Measurements from ENCODE around the gene ATG14.

The ATG14 gene

DNA sequence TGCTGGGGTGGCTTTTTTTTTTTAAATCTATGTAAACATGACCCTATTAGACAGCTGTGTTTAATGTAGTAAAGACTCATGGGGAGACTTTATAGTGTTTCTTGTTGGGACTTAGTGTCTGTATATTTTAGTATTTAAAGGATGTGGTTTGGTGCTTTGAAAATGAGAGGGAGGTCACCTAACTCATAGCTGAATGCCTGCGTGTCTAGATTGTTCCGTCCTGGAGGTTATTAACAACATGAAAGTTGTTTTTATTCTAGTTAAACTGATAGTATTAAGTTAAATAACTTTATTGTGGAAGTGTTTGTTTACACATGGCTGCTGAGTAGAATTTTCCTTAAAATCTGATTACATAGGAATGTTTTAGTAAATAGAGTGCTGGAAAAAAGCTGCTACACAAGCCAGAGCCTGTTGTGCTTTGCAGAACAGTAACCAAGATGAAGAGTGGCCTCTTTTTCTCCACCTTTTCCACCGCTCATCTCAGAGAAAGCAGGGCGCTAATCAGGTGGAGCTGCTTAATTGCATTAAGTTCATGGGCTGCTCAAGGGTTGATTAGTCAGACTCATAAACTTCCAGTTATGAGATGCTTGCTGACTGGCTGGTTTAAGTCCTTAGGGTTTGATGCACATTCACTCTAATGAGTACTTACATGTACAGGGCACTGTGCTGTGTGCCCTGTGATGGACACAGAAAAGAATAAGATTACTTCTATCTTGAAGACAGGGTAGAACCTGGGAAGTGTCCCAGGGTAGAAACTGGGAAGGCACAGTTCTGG, 77.7 kb downstream of the ATG14 start:
- TF ChIP-seq, protein P1, sequence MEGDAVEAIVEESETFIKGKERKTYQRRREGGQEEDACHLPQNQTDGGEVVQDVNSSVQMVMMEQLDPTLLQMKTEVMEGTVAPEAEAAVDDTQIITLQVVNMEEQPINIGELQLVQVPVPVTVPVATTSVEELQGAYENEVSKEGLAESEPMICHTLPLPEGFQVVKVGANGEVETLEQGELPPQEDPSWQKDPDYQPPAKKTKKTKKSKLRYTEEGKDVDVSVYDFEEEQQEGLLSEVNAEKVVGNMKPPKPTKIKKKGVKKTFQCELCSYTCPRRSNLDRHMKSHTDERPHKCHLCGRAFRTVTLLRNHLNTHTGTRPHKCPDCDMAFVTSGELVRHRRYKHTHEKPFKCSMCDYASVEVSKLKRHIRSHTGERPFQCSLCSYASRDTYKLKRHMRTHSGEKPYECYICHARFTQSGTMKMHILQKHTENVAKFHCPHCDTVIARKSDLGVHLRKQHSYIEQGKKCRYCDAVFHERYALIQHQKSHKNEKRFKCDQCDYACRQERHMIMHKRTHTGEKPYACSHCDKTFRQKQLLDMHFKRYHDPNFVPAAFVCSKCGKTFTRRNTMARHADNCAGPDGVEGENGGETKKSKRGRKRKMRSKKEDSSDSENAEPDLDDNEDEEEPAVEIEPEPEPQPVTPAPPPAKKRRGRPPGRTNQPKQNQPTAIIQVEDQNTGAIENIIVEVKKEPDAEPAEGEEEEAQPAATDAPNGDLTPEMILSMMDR (IDR thresholded peaks at IDR 0.05; ENCODE audit: control insufficient read depth, insufficient read depth, low read depth, low read length, missing control alignments) = no peak
- no peak for DNase-seq (ENCODE audit: low read depth)
- no peak overlapping the region for H3K4me3 ChIP-seq (ENCODE audit: control insufficient read depth, low read depth, low read length)

DNA sequence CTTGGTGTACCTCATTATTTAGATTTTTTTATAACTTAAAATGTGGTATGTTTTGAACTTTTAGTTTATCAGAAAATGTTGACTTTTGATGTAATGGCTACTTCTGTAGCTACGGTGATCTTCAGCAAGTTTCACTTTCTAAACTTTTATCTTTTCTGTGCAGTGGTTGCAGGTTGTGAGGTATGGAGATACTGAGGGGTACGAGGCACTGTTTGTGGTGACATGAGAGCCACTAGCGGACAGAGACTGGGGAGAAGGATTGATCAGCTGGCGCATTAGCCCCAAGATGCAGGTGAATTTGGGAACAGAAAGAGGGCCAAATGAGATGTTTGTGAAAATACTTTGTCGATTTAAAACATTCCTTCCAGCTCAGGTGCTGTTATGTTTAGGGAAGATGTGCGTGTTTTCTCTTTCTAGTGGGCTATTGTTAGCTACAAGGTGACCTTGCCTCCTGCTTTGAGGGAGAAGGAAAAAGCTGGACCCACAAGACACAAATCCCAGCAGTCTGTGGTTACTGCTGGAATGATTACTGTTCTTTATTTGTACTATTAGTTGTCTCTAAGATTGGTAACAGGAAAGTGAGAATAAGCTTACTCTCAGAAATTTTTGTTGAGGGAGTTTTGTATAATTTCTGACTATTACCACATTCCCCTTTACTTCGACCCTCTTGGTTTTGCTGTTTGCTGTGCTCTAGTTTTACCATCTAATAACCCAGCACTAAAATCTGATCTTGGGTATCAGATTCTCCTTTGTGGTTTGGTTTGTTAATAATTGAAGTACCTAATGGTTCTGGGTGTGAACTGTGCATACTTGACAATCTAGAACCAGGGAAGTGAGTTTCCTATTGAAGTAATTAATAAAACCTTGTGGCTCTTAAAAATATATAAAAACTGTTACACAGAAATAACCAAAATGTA, 78.7 kb downstream of the ATG14 start:
- TF ChIP-seq, protein P1 (IDR thresholded peaks at IDR 0.05; ENCODE audit: control insufficient read depth, insufficient read depth, low read depth, low read length, missing control alignments) = no peak
- no peak overlapping the region for H3K4me3 ChIP-seq (ENCODE audit: control insufficient read depth, low read depth, low read length)
- DNase-seq (ENCODE audit: low read depth) = no peak

DNA sequence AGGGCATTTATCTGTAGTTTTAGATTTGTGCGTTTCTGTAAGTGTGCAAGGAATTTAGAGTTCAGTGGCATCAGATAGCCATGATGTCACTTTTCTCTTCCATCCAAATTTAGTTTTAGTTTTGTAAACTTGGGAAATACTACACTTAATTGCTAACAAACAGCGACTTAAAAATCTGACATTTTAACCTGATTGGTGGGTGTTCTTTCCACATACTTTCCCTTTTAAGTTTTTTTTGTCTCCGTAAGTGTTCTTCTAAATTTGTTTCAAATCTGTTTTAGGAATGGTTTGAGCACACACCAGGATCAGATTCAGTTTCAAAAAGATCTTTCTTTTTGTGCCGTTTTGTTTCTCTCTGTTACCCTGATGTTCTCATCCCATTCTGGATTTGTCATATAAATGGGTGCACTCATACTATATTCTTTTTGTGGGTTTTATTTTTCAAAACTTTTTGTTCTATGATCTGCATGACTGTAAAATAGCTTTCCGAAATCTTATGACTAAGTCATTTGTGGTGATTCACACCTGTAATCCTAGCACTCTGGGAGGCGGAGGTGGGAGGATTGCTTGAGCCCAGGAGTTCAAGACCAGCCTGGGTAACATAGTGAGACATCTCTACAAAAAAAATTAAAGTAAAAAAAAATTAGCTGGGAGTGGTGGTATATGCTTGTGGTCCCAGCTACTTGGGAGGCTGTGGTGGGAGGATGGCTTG, 81.5 kb downstream of the ATG14 start:
- TF ChIP-seq, protein P1 (IDR thresholded peaks at IDR 0.05; ENCODE audit: control insufficient read depth, insufficient read depth, low read depth, low read length, missing control alignments) = no peak
- no peak for DNase-seq (ENCODE audit: low read depth)
- H3K4me3 ChIP-seq (ENCODE audit: control insufficient read depth, low read depth, low read length) = no peak overlapping the region

DNA sequence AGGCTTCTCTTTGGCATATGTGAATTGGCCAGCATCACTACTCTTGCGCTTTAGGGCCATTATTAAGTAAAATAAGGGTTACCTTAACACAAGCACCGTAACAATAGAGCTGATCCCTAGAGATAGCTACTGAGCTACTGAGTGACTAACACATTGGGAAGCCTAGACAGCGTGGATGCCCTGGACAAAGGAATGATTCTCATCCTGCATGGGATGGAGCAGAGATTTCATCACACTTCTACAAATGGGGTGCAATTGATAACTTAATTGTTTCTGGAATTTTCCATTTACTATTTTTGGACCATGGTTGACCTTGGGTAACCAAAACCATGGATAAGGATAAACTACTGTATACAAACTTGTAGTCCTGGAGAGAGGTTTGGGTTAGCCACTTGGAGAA, 83.3 kb downstream of the ATG14 start:
- DNase-seq (ENCODE audit: low read depth) = no peak
- no peak overlapping the region for H3K4me3 ChIP-seq (ENCODE audit: control insufficient read depth, low read depth, low read length)
- TF ChIP-seq, protein P1 (IDR thresholded peaks at IDR 0.05; ENCODE audit: control insufficient read depth, insufficient read depth, low read depth, low read length, missing control alignments) = no peak

GRCh38 chr14:55327179-55327578, 84.5 kb downstream of the ATG14 start:
- TF ChIP-seq, protein P1 (IDR thresholded peaks at IDR 0.05; ENCODE audit: control insufficient read depth, insufficient read depth, low read depth, low read length, missing control alignments) = no peak
- H3K4me3 ChIP-seq (ENCODE audit: control insufficient read depth, low read depth, low read length) = no peak overlapping the region
- DNase-seq (ENCODE audit: low read depth) = no peak

DNA sequence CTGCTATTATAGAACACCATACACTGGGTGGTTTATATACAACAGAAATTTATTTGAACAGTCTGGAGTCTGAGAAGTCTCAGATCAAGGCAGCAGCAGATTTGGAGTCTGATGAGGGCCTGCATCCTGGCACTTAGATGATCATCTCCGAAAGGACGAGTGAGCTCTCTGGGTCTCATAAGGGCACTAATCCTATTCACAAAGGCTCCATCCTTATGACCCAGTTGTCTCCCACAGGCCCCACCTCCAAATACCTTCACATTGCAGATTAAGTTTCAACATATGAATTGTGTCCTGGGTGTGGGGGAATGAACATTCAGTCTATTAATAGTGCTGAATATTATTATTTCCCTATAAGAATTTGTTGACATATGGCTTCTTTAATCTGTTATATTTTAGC, 86.8 kb downstream of the ATG14 start:
- no peak for DNase-seq (ENCODE audit: low read depth)
- H3K4me3 ChIP-seq (ENCODE audit: control insufficient read depth, low read depth, low read length) = no peak overlapping the region
- TF ChIP-seq, protein P1 (IDR thresholded peaks at IDR 0.05; ENCODE audit: control insufficient read depth, insufficient read depth, low read depth, low read length, missing control alignments) = no peak
